HG02870 (cell line): Measurements from ENCODE around the gene ARHGAP18.
A peak's percentile ranks its signal among the peaks of the same experiment; 100 is the strongest.

Source experiments
- ATAC-seq: cut with Tn5 transposase; IDR thresholded peaks from one replicate; pipeline ENCODE4 v1.9.1; 2021; ENCODE audit warnings: mild to moderate bottlenecking, moderate library complexity; ENCODE audit not compliant: unreplicated experiment

ARHGAP18 gene

GRCh38 chr6:129709769-129710449, at the start of gene ARHGAP18:
ARHGAP18 (minus strand) TSS chr6:129710177; CDS start chr6:129710136, 41 bp downstream.
- ATAC-seq: peak; percentile 93

GRCh38 chr6:129755787-129756186, 45.8 kb upstream of the ARHGAP18 start:
- no peak for ATAC-seq

GRCh38 chr6:129754750-129755149, 44.8 kb upstream of the ARHGAP18 start:
- no peak for ATAC-seq

GRCh38 chr6:129753422-129753821, 43.4 kb upstream of the ARHGAP18 start:
- ATAC-seq: no peak

- no peak for ATAC-seq
Measured at GRCh38 chr6:129751384-129751783, 41.4 kb upstream of the ARHGAP18 start.

- ATAC-seq: no peak
Measured at GRCh38 chr6:129750360-129750759, 40.4 kb upstream of the ARHGAP18 start.

GRCh38 chr6:129749749-129750120, 39.8 kb upstream of the ARHGAP18 start:
- peak; percentile 34 for ATAC-seq

- ATAC-seq: no peak
Measured at GRCh38 chr6:129748901-129749748, 39.1 kb upstream of the ARHGAP18 start.

GRCh38 chr6:129748212-129748900, 38.4 kb upstream of the ARHGAP18 start:
- ATAC-seq: peak; percentile 88

- ATAC-seq: no peak
Measured at GRCh38 chr6:129747588-129748112, 37.7 kb upstream of the ARHGAP18 start.

GRCh38 chr6:129744880-129745237, 34.9 kb upstream of the ARHGAP18 start:
- no peak for ATAC-seq

GRCh38 chr6:129744201-129744879, 34.4 kb upstream of the ARHGAP18 start:
- ATAC-seq: no peak

GRCh38 chr6:129740013-129740412, 30.0 kb upstream of the ARHGAP18 start:
- no peak for ATAC-seq

GRCh38 chr6:129736105-129736504, 26.1 kb upstream of the ARHGAP18 start:
- ATAC-seq: no peak

- ATAC-seq: no peak
Measured at GRCh38 chr6:129733290-129733689, 23.3 kb upstream of the ARHGAP18 start.

- ATAC-seq: no peak
Measured at GRCh38 chr6:129732542-129732941, 22.6 kb upstream of the ARHGAP18 start.

- ATAC-seq: no peak
Measured at GRCh38 chr6:129732034-129732433, 22.1 kb upstream of the ARHGAP18 start.

- ATAC-seq: no peak
Measured at GRCh38 chr6:129731428-129731827, 21.5 kb upstream of the ARHGAP18 start.

GRCh38 chr6:129730477-129731165, 20.6 kb upstream of the ARHGAP18 start:
- peak; percentile 42 for ATAC-seq

- no peak for ATAC-seq
Measured at GRCh38 chr6:129726650-129727049, 16.7 kb upstream of the ARHGAP18 start.
